ENCODE data around the gene KIF3A.

Gene KIF3A

DNA sequence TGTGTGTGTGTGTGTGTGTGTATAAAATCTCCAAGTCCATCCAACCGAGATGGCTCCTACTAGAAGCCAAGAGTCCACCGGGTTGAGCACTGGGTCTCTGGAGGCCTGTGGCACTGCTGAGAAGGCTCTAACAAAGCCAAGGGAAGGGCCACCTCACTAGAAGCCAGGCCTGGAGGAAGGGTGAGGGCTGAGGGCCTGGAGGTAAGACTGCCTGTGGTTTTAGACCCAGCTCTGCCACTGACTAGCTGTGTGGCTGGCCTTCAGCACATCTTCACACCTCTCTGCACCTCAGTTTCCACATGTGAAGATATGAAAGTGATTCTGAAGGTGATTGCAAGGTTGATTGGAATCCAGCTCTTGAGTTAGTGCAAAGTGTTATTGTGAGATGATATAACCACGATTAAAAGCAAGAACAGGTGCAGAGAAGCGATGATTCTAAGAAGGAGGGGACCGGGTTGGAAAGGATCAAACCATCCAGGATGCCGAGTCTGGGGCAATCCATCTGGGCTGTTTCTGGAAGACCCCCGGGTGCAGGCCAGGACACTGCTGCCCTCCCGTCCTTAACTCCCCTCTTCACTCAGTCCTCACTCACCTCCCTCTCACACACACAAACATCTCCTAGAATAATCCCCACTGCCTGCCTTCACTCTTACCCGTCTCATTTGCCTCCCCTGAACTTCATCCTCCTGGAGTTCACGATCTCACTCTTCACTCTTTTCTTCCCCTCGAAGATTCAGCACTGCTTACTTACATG, 61.2 kb downstream of the KIF3A start:
- TF ChIP-seq, protein P1, sequence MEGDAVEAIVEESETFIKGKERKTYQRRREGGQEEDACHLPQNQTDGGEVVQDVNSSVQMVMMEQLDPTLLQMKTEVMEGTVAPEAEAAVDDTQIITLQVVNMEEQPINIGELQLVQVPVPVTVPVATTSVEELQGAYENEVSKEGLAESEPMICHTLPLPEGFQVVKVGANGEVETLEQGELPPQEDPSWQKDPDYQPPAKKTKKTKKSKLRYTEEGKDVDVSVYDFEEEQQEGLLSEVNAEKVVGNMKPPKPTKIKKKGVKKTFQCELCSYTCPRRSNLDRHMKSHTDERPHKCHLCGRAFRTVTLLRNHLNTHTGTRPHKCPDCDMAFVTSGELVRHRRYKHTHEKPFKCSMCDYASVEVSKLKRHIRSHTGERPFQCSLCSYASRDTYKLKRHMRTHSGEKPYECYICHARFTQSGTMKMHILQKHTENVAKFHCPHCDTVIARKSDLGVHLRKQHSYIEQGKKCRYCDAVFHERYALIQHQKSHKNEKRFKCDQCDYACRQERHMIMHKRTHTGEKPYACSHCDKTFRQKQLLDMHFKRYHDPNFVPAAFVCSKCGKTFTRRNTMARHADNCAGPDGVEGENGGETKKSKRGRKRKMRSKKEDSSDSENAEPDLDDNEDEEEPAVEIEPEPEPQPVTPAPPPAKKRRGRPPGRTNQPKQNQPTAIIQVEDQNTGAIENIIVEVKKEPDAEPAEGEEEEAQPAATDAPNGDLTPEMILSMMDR (IDR thresholded peaks at IDR 0.05; ENCODE audit: low read depth, low read length) = no peak
- DNase-seq (ENCODE audit: low read depth in 2 of 2) = no peak
- no peak overlapping the region for H3K4me3 ChIP-seq (replicated peaks in 1 of 2; ENCODE audit: low read depth in 2 of 2, low read length in 2 of 2)

DNA sequence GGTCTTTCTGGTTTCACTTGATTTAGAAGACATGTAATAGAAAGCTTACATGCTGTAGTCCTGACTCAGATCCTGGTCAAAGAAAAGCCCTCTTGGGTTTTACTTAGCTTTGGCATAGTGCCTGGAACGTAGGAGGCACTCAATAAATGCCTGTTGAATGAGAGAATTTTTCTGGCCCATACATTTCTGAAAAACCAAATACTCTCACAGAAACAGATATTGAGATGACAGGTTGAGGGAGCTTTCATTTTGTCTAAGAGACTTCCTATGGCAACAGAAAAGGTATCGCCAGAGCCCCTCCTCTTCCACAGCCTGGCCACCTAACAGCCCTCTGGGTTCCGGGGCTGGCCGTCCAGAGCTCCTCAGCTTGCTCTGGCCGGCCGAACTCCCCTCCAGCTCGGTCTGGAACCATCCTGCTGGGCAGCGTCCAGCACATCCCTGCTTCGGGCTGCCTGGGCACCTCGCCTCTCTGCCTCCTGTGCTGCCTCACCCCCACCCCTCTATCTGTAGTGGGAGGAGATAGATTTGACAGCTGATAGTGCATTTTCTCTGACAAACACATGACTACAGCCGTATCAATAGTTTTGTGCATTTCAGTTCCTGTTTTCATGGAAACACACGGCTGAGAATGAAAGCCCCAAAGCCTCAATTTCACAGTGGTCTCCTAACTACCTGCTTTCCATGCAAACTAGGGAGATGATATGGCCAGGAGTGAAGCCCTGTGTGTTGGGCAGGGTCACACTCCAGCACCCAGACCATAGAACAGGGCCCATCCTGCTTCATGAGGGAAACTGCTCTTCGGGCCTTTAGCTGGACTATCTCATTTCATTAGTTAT, 62.5 kb downstream of the KIF3A start:
- H3K4me3 ChIP-seq (replicated peaks in 1 of 2; ENCODE audit: low read depth in 2 of 2, low read length in 2 of 2) = peak overlapping the region in 1 of 2 donors; percentile 27
- TF ChIP-seq, protein P1 (IDR thresholded peaks at IDR 0.05; ENCODE audit: low read depth, low read length) = no peak
- peak; percentile 95 to 97 for DNase-seq (ENCODE audit: low read depth in 2 of 2)

DNA sequence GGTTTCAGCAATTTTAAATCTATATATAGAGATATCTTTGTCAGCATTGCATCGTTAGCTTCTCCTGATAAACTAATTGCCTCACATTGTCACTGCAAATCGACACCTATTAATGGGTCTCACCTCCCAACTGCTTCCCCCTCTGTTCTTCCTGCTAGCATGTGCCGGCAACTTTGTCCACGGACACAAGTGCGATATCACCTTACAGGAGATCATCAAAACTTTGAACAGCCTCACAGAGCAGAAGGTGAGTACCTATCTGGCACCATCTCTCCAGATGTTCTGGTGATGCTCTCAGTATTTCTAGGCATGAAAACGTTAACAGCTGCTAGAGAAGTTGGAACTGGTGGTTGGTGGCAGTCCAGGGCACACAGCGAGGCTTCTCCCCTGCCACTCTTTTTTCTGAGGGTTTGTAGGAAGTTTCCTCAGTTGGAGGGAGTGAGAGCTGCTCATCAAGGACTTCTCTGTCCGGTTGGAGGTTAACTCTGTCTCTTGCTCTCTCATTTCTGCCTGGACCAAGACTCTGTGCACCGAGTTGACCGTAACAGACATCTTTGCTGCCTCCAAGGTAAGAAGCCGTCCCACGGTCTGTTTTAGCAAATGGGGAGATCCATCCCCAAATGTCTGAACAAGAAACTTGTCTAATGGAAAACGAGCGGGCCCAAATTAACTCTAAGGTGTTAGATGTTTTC, 63.3 kb downstream of the KIF3A start, which contains the start of gene IL4:
IL4 (plus strand) TSS at position 51 of the 692 bp plus-strand sequence; CDS start at position 113, 62 bp downstream.
- peak within 1 kb of the TSS in 1 of 2 donors; percentile 27 for H3K4me3 ChIP-seq (replicated peaks in 1 of 2; ENCODE audit: low read depth in 2 of 2, low read length in 2 of 2)
- TF ChIP-seq, protein P1 (IDR thresholded peaks at IDR 0.05; ENCODE audit: low read depth, low read length) = no peak
- DNase-seq (ENCODE audit: low read depth in 2 of 2) = no peak

DNA sequence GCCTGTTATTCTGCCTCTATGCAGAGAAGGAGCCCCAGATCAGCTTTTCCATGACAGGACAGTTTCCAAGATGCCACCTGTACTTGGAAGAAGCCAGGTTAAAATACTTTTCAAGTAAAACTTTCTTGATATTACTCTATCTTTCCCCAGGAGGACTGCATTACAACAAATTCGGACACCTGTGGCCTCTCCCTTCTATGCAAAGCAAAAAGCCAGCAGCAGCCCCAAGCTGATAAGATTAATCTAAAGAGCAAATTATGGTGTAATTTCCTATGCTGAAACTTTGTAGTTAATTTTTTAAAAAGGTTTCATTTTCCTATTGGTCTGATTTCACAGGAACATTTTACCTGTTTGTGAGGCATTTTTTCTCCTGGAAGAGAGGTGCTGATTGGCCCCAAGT, 63.9 kb downstream of the KIF3A start:
- no peak overlapping the region for H3K4me3 ChIP-seq (replicated peaks in 1 of 2; ENCODE audit: low read depth in 2 of 2, low read length in 2 of 2)
- TF ChIP-seq, protein P1 (IDR thresholded peaks at IDR 0.05; ENCODE audit: low read depth, low read length) = no peak
- DNase-seq (ENCODE audit: low read depth in 2 of 2) = no peak

DNA sequence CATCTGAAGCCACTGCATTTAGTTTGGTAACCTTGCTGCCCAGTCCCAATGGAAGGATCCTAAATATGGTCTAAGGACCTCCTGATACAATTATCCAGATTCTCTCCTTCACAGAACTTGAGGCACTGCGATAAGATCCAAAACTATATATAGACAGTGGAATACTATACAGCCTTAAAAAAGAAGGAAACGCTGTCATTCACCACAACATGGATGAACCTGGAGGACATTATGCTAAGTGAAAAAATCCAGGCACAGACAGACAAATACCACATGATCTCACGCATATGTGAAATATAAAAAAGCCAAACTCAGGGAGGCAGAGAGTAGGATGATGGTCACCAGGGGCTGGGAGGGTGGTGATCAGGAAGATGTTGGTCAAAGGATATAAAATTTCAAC, 66.3 kb downstream of the KIF3A start:
- TF ChIP-seq, protein P1 (IDR thresholded peaks at IDR 0.05; ENCODE audit: low read depth, low read length) = no peak
- DNase-seq (ENCODE audit: low read depth in 2 of 2) = no peak
- no peak overlapping the region for H3K4me3 ChIP-seq (replicated peaks in 1 of 2; ENCODE audit: low read depth in 2 of 2, low read length in 2 of 2)

DNA sequence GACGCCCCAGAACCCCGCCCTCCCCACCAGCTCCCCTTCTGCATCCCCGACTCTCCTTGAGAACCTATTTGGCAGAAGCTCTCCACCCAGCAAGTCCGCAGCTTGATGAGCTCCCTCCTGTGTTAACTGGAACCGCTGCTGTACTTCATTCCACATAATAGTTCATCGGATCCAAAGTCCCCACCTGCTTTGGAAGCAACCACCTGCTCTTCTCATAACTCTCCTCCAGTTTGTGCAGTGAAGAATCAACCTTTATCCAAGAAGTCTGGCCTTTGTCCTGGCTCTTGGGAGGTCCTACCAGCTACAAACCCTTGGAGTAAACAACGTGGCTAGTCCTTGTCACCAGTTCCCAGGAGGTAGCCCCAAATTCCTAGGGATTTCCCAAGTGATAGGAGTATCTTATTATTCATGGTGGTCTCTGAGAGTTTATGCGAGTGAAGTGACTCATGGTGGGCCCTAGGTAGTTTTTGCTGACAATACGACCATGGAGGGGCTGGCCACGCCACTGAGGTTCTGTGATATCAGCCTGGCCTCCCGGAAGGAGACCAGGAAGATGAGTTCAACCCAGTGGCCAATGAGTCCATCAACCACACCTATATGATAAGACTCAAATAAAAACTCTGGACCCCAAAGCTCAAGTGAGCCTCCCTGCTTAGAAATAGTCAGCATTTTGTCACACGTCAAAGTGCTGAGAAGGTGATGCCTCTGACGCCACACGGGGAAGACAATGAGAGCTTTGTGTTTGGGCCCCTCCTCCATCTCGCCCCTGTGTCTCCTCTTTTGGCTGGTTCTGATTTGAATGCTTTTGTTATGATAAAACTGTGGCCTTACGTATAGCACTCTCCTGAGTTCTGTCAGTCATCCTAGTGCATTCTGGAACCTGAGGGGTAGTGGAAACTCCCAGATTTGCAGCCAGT, 67.1 kb downstream of the KIF3A start:
- no peak overlapping the region for H3K4me3 ChIP-seq (replicated peaks in 1 of 2; ENCODE audit: low read depth in 2 of 2, low read length in 2 of 2)
- DNase-seq (ENCODE audit: low read depth in 2 of 2) = no peak
- TF ChIP-seq, protein P1 (IDR thresholded peaks at IDR 0.05; ENCODE audit: low read depth, low read length) = no peak

Measured in cardiac fibroblast (primary cell).